GM12878 (cell line): ENCODE measurements around the gene ATP1A1. TPM values are rescaled to one million over a fixed set of nuclear protein-coding genes. Genes with fewer than 3 reads are reported as not detected.

ENCODE experiments used
- ATAC-seq: fragments of 200-7000 bp; cut with Tn5 transposase; 3 replicates; pipeline ENCODE4 v1.9.1; 2020; ENCODE audit warnings: mild to moderate bottlenecking, moderate library complexity
- BruUV-seq: library from RNA; stranded (reverse); fragments of 400-500 nt; replicated peaks from 2 replicates; lab custom pipeline; 2021; lab: Mats Ljungman, UMichigan
- CTCF ChIA-PET: fragments of 300-600 bp; sonication (Branson Sonifier 250); formaldehyde crosslinking; extraction: SDS; loops from one replicate; lab custom pipeline; 2021; ENCODE audit warnings: inconsistent platforms; lab: Yijun Ruan, JAX
- POLR2A ChIA-PET: fragments of 350-600 bp; formaldehyde crosslinking; extraction: SDS; loops from one replicate; lab custom pipeline; 2021; ENCODE audit warnings: inconsistent platforms; lab: Charles Lee
- RAD21 ChIA-PET: fragments of 300-600 bp; sonication (Branson Sonifier 250); formaldehyde crosslinking; loops from one replicate; lab custom pipeline; 2023; ENCODE audit warnings: antibody characterized with exemption; ENCODE audit not compliant: unreplicated experiment; lab: Charles Lee
- SMC1A ChIA-PET: fragments of 300-600 bp; sonication (Branson Sonifier 250); formaldehyde crosslinking; loops from one replicate; lab custom pipeline; 2023; ENCODE audit not compliant: unreplicated experiment, uncharacterized antibody; lab: Charles Lee
- DNase-seq: peaks from one replicate; pipeline ENCODE4 v3.0.0-alpha.2; 2011; ENCODE audit warnings: low read depth, low spot score
- FAIRE-seq: peaks from 3 replicates; lab custom pipeline; 2011; peaks lifted over from hg19 to GRCh38; lab: Jason Lieb, UNC
- H2AFZ ChIP-seq: 2 replicates; pipeline ENCODE4 v1.6.0; 2011; ENCODE audit warnings: low read depth, low read length, control low read depth; ENCODE audit not compliant: control insufficient read depth
- H3K27ac ChIP-seq: 2 replicates; pipeline ENCODE4 v1.5.1; 2011; ENCODE audit warnings: control low read depth; ENCODE audit not compliant: control insufficient read depth, insufficient read depth
- H3K27me3 ChIP-seq, 2 experiments: replicated peaks in 1 of 2; 2 replicates each; pipeline versions ENCODE4 v1.6.0 to v1.6.1; 2011; ENCODE audit warnings: low read length in 1 of 2; ENCODE audit not compliant: control insufficient read depth in 2 of 2, insufficient read depth in 2 of 2
- H3K36me3 ChIP-seq, 2 experiments: 2 replicates each; pipeline ENCODE4 v1.5.1; 2011; ENCODE audit warnings: low read length in 1 of 2; ENCODE audit not compliant: control insufficient read depth in 2 of 2, insufficient read depth in 2 of 2
- H3K4me1 ChIP-seq: 2 replicates; pipeline ENCODE4 v1.6.1; 2011; ENCODE audit warnings: mild to moderate bottlenecking, low read length, moderate library complexity, mixed read lengths; ENCODE audit not compliant: control insufficient read depth, insufficient read depth
- H3K4me2 ChIP-seq: 2 replicates; pipeline ENCODE4 v1.6.0; 2011; ENCODE audit warnings: control low read depth; ENCODE audit not compliant: control insufficient read depth, insufficient read depth
- H3K4me3 ChIP-seq: fragments of 200-600 bp; sonication (generic); 2 replicates; pipeline ENCODE4 v1.5.1; 2016
- H3K79me2 ChIP-seq: 2 replicates; pipeline ENCODE4 v1.6.0; 2011; ENCODE audit warnings: low read length; ENCODE audit not compliant: control insufficient read depth, insufficient read depth
- H3K9ac ChIP-seq: 2 replicates; pipeline ENCODE4 v1.8.0; 2011; ENCODE audit warnings: low read length, control low read depth, mixed read lengths; ENCODE audit not compliant: control insufficient read depth, insufficient read depth
- H3K9me3 ChIP-seq: replicated peaks from 3 replicates; pipeline ENCODE4 v1.5.1; 2011; ENCODE audit warnings: mild to moderate bottlenecking, low read length; ENCODE audit not compliant: control insufficient read depth, insufficient read depth
- H4K20me1 ChIP-seq: 2 replicates; pipeline ENCODE4 v1.6.0; 2011; ENCODE audit not compliant: control insufficient read depth, insufficient read depth
- CREM ChIP-seq: IDR thresholded peaks from 2 replicates; pipeline ENCODE4 v1.6.1; 2014; ENCODE audit warnings: antibody characterized with exemption, low read depth
- MYB ChIP-seq: fragments of 150-350 bp; IDR thresholded peaks from 2 replicates; pipeline ENCODE4 v1.6.1; 2014; ENCODE audit warnings: mild to moderate bottlenecking, low read depth, low read length, borderline replicate concordance
- POU2F2 ChIP-seq: IDR thresholded peaks from 3 replicates; pipeline ENCODE4 v1.6.1; 2011; ENCODE audit warnings: low read depth, mild to moderate bottlenecking, low read length, borderline replicate concordance
- SMAD1 ChIP-seq: fragments of 450-650 bp; IDR thresholded peaks from 2 replicates; pipeline ENCODE4 v1.6.1; 2018; ENCODE audit warnings: mild to moderate bottlenecking, low read depth; ENCODE audit not compliant: partially characterized antibody
- SREBF2 ChIP-seq: IDR thresholded peaks from 2 replicates; pipeline ENCODE4 v1.6.1; 2012; ENCODE audit warnings: mild to moderate bottlenecking, low read length
- TCF12 ChIP-seq: IDR thresholded peaks from 2 replicates; pipeline ENCODE4 v1.6.1; 2011; ENCODE audit warnings: low read depth, mild to moderate bottlenecking, low read length
- WGBS: methylation state at CpG from one replicate; pipeline ENCODE4 v1.1.6; 2016; ENCODE audit warnings: low lambda C conversion rate; ENCODE audit not compliant: insufficient replicate concordance, insufficient coverage; ENCODE audit errors: missing lambda C conversion rate; 5-methylcytosine and 5-hydroxymethylcytosine counted together
- in situ Hi-C: fragments of 300-500 bp; cut with MboI; formaldehyde crosslinking; loops from 9 replicates; pipeline ENCODE4 v1.14.3; 2018; ENCODE audit warnings: mixed read lengths
- intact Hi-C: fragments of 100-400 bp; cut with micrococcal nuclease; formaldehyde crosslinking; loops from one replicate; pipeline ENCODE4 v1.14.2; 2022; ENCODE audit not compliant: unreplicated experiment
- polyA plus RNA-seq, 11 experiments: library from polyadenylated mRNA; depleted of rRNA in 4 of 11; unstranded in 6 of 11; stranded (reverse) in 5 of 11; fragments of >200 nt; fragmentation: Nextera tagmentation in 4 of 11; fragmentation: Illumina TruSeq in 1 of 11; extraction: Ambion mirVana in 4 of 11; extraction: Trizol in 1 of 11; gene quantifications; 1 replicate in 1 of 11; 2 replicates in 10 of 11; pipeline versions ENCODE4 v1.2.1 to v1.2.3, GENCODE V29; 2011 to 2016; ENCODE audit warnings: inconsistent platforms in 2 of 11, missing spikeins in 2 of 11, low read depth in 1 of 11
- total RNA-seq, 4 experiments: library from RNA; depleted of rRNA in 3 of 4; stranded (reverse); fragments of >200 nt in 3 of 4; fragmentation: Illumina TruSeq in 1 of 4; extraction: Trizol in 1 of 4; gene quantifications; 2 replicates each; pipeline versions ENCODE4 v1.2.1 to v1.2.3, GENCODE V29; 2013 to 2021
- TF ChIP-seq, protein P1 (sequence below), 3 experiments: IDR thresholded peaks in 2 of 3; conservative IDR thresholded peaks in 1 of 3; 2 replicates each; pipeline ENCODE4 v1.5.1; 2011; ENCODE audit warnings: low read depth in 3 of 3, low read length in 3 of 3, mild to moderate bottlenecking in 3 of 3, control low read depth in 2 of 3, moderate library complexity in 2 of 3, inconsistent platforms in 1 of 3, mixed read lengths in 1 of 3; ENCODE audit not compliant: control insufficient read depth in 2 of 3, insufficient read depth in 1 of 3; ENCODE audit errors: extremely low read depth in 1 of 3
- TF ChIP-seq, protein P2 (sequence below): IDR thresholded peaks from 2 replicates; pipeline ENCODE4 v1.6.1; 2012; ENCODE audit warnings: low read depth, low read length, improper control_type of control experiment
- TF ChIP-seq, protein P3 (sequence below): fragments of 450-650 bp; IDR thresholded peaks from 2 replicates; pipeline ENCODE4 v1.6.1; 2018; ENCODE audit warnings: borderline replicate concordance, mild to moderate bottlenecking; ENCODE audit not compliant: partially characterized antibody

The ATP1A1 gene
- total and polyA plus RNA-seq, 10 of the 15 experiments (the other 5 are each of a cell fraction or from before 2014, with no cell fraction given): 113 to 566 (median 313) TPM

DNA sequence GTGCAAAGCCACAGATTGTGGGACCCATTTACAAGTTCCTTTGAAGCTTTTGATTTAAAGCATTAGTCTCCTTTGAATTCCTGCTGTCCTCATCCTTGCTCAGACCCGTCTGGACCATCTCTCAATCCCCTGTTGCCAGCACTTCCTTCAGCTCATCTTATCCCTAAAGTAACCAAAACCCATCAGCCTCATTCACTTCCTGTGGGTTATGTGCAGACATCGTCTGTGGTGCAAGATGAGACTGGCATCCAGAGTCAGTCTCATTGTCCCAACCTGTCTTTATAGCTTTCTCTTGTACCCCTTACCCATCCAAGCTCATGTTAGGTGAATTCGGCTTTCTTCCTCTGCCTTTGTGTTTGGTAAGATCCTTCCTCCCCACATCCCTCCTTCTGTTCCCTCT is 29.3 kb downstream of the ATP1A1 start (continued):
- TF ChIP-seq MYB (no peak), TCF12 (no peak), SMAD1 (no peak)
- TF ChIP-seq, protein P1, sequence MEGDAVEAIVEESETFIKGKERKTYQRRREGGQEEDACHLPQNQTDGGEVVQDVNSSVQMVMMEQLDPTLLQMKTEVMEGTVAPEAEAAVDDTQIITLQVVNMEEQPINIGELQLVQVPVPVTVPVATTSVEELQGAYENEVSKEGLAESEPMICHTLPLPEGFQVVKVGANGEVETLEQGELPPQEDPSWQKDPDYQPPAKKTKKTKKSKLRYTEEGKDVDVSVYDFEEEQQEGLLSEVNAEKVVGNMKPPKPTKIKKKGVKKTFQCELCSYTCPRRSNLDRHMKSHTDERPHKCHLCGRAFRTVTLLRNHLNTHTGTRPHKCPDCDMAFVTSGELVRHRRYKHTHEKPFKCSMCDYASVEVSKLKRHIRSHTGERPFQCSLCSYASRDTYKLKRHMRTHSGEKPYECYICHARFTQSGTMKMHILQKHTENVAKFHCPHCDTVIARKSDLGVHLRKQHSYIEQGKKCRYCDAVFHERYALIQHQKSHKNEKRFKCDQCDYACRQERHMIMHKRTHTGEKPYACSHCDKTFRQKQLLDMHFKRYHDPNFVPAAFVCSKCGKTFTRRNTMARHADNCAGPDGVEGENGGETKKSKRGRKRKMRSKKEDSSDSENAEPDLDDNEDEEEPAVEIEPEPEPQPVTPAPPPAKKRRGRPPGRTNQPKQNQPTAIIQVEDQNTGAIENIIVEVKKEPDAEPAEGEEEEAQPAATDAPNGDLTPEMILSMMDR (IDR thresholded peaks at IDR 0.05 in 2 of 3, conservative IDR thresholded peaks at IDR 0.05 in 1 of 3; ENCODE audit: control insufficient read depth in 2 of 3, extremely low read depth in 1 of 3, insufficient read depth in 1 of 3, low read depth in 3 of 3, low read length in 3 of 3): no peak

DNA sequence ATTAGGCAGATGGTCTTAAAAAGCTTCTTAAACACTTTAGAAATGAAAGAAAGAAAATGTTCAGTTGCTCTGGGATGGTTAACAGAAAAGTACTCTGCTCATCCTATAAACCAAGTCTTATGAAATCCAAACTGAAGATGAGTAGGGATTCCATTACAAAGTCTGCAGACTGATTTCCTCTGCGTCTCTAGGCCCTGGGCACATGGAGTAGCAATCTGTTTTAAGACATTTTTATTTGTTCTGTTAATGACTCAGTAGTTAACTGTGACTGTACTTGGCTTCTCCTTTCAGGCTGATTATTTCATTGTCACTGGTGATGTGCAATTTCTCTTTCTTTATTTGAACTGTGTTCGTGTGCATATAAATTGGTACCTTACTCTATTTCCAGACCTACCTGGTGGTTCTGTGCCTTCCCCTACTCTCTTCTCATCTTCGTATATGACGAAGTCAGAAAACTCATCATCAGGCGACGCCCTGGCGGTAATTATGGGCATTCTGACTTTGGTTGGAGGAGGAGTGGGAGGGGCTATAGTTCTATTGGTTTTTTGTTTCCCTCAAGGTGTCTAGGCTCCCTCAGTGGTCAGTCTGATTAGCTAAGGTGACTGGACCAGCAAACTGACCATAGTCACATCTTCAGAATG is 30.6 kb downstream of the ATP1A1 start:
- no peaks in the 10 kb centered on the region for H3K27me3 ChIP-seq
- ChIA-PET SMC1A (interaction anchor here (1.4 to 1.8 kb wide), 2 partner anchors 19 to 22 kb away, joined by 3 to 5 read pairs; no protein-coding TSS in a partner anchor), CTCF (interaction anchor here (1.0 to 1.6 kb wide), 2 partner anchors 82 to 264 kb away, joined by 3 to 4 read pairs; no protein-coding TSS in a partner anchor), RAD21 (interaction anchor here (0.7 kb wide), 1 partner anchor 18 kb away, joined by 3 read pairs; no protein-coding TSS in a partner anchor), POLR2A (no interaction called here)
- no peaks in the 10 kb centered on the region for H3K4me1 ChIP-seq
- intact Hi-C loops (no loop called here), in situ Hi-C loops (no loop called here)
- no peaks in the 10 kb centered on the region for H3K9me3 ChIP-seq
- WGBS: 83% methylated on average over 7 of the region's 7 CpGs
- no peak overlapping the region for H3K9ac ChIP-seq
- no peaks in the 10 kb centered on the region; the same call in 1 of the 2 replicates for H4K20me1 ChIP-seq
- H3K4me3 ChIP-seq: no peak overlapping the region
- no TSS peak for BruUV-seq
- H3K36me3 ChIP-seq: peaks cover 46 to 61% of the 10 kb centered on the region in 2 experiments
- H3K4me2 ChIP-seq: no peak overlapping the region
- no peak for ATAC-seq
- H3K27ac ChIP-seq: no peak overlapping the region
- no peaks in the 10 kb centered on the region for H3K79me2 ChIP-seq
- no peak for DNase-seq
- FAIRE-seq: no peak
- no peak overlapping the region for H2AFZ ChIP-seq
- TF ChIP-seq POU2F2 (no peak), SREBF2 (no peak), CREM (no peak)
- TF ChIP-seq, protein P2, sequence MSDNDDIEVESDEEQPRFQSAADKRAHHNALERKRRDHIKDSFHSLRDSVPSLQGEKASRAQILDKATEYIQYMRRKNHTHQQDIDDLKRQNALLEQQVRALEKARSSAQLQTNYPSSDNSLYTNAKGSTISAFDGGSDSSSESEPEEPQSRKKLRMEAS: no peak
- TF ChIP-seq, protein P3, sequence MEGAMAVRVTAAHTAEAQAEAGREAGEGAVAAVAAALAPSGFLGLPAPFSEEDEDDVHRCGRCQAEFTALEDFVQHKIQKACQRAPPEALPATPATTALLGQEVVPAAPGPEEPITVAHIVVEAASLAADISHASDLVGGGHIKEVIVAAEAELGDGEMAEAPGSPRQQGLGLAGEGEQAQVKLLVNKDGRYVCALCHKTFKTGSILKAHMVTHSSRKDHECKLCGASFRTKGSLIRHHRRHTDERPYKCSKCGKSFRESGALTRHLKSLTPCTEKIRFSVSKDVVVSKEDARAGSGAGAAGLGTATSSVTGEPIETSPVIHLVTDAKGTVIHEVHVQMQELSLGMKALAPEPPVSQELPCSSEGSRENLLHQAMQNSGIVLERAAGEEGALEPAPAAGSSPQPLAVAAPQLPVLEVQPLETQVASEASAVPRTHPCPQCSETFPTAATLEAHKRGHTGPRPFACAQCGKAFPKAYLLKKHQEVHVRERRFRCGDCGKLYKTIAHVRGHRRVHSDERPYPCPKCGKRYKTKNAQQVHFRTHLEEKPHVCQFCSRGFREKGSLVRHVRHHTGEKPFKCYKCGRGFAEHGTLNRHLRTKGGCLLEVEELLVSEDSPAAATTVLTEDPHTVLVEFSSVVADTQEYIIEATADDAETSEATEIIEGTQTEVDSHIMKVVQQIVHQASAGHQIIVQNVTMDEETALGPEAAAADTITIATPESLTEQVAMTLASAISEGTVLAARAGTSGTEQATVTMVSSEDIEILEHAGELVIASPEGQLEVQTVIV: no peak
- TF ChIP-seq, protein P1 (IDR thresholded peaks at IDR 0.05 in 2 of 3, conservative IDR thresholded peaks at IDR 0.05 in 1 of 3; ENCODE audit: control insufficient read depth in 2 of 3, extremely low read depth in 1 of 3, insufficient read depth in 1 of 3, low read depth in 3 of 3, low read length in 3 of 3): no peak
